OCI-LY1 (cell line): ENCODE results near the gene ACTG2.

ENCODE experiments used
- EZH2 ChIP-seq: fragments of 200-600 bp; sonication (generic), shearing (Covaris generic); IDR thresholded peaks from 2 replicates; pipeline ENCODE4 v1.8.0; 2017; ENCODE audit warnings: borderline replicate concordance, mixed run types, mild to moderate bottlenecking, antibody characterized with exemption, low read length, moderate library complexity, mixed read lengths
- TF ChIP-seq, protein P1 (sequence below): fragments of 200-600 bp; sonication (generic), shearing (Covaris generic); IDR thresholded peaks from 2 replicates; pipeline ENCODE4 v1.5.1; 2017; ENCODE audit warnings: mild to moderate bottlenecking, antibody characterized with exemption, low read length, moderate library complexity, mixed read lengths

- TF ChIP-seq, protein P1, sequence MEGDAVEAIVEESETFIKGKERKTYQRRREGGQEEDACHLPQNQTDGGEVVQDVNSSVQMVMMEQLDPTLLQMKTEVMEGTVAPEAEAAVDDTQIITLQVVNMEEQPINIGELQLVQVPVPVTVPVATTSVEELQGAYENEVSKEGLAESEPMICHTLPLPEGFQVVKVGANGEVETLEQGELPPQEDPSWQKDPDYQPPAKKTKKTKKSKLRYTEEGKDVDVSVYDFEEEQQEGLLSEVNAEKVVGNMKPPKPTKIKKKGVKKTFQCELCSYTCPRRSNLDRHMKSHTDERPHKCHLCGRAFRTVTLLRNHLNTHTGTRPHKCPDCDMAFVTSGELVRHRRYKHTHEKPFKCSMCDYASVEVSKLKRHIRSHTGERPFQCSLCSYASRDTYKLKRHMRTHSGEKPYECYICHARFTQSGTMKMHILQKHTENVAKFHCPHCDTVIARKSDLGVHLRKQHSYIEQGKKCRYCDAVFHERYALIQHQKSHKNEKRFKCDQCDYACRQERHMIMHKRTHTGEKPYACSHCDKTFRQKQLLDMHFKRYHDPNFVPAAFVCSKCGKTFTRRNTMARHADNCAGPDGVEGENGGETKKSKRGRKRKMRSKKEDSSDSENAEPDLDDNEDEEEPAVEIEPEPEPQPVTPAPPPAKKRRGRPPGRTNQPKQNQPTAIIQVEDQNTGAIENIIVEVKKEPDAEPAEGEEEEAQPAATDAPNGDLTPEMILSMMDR: no peak
- TF ChIP-seq EZH2: no peak
Observed at GRCh38 chr2:73850009-73850408, 42.8 kb upstream of the ACTG2 start.
